H1 (cell line): Measurements from ENCODE around the gene COL16A1.

ENCODE experiments used
- CBX5 ChIP-seq: fragments of 300-800, 300-1000 bp; sonication (generic); IDR thresholded peaks from 2 replicates; pipeline ENCODE4 v1.7.1; 2016; ENCODE audit warnings: antibody characterized with exemption, low read length, low read depth
- CREB1 ChIP-seq: IDR thresholded peaks from 2 replicates; pipeline ENCODE4 v1.6.1; 2012; ENCODE audit warnings: inconsistent platforms
- EP300 ChIP-seq, 2 experiments: IDR thresholded peaks; 1 replicate in 1 of 2; 2 replicates in 1 of 2; pipeline ENCODE4 v1.6.1; 2011 to 2012; ENCODE audit warnings: low read depth in 2 of 2, low read length in 2 of 2, mild to moderate bottlenecking in 2 of 2, borderline replicate concordance in 1 of 2, inconsistent platforms in 1 of 2, moderate library complexity in 1 of 2
- GABPA ChIP-seq: IDR thresholded peaks from 2 replicates; pipeline ENCODE4 v1.6.1; 2011; ENCODE audit warnings: mild to moderate bottlenecking, low read length, moderate library complexity, borderline replicate concordance; ENCODE audit not compliant: insufficient read depth
- JUN ChIP-seq: IDR thresholded peaks from 2 replicates; pipeline ENCODE4 v1.6.1; 2011; ENCODE audit warnings: low read depth, mild to moderate bottlenecking, improper control_type of control experiment, low read length
- JUND ChIP-seq: IDR thresholded peaks from 2 replicates; pipeline ENCODE4 v1.6.1; 2011; ENCODE audit warnings: mild to moderate bottlenecking, improper control_type of control experiment, low read length
- NRF1 ChIP-seq: IDR thresholded peaks from 2 replicates; pipeline ENCODE4 v1.6.1; 2011; ENCODE audit warnings: mild to moderate bottlenecking, low read depth, low read length, improper control_type of control experiment
- POLR2A ChIP-seq, 2 experiments: IDR thresholded peaks; 1 replicate in 1 of 2; 2 replicates in 1 of 2; pipeline ENCODE4 v1.6.1; 2011; ENCODE audit warnings: low read depth in 2 of 2, low read length in 2 of 2, mild to moderate bottlenecking in 2 of 2; ENCODE audit errors: control extremely low read depth in 1 of 2
- POLR2AphosphoS5 ChIP-seq: IDR thresholded peaks from 2 replicates; pipeline ENCODE4 v1.6.1; 2011; ENCODE audit warnings: low read depth, low read length
- RAD21 ChIP-seq, 2 experiments: IDR thresholded peaks in 1 of 2; conservative IDR thresholded peaks in 1 of 2; 2 replicates each; pipeline ENCODE4 v1.6.1; 2011; ENCODE audit warnings: low read depth in 2 of 2, low read length in 2 of 2, improper control_type of control experiment in 1 of 2, inconsistent platforms in 1 of 2, mild to moderate bottlenecking in 1 of 2, moderate library complexity in 1 of 2
- SP1 ChIP-seq: IDR thresholded peaks from 2 replicates; pipeline ENCODE4 v1.6.1; 2011; ENCODE audit warnings: low read depth, low read length
- TEAD4 ChIP-seq: IDR thresholded peaks from 2 replicates; pipeline ENCODE4 v1.6.1; 2012; ENCODE audit warnings: low read depth, low read length, inconsistent platforms, mixed read lengths
- TF ChIP-seq, protein P1 (sequence below), 3 experiments: IDR thresholded peaks; 1 replicate in 2 of 3; 2 replicates in 1 of 3; pipeline versions ENCODE4 v1.5.1 to v1.6.1; 2011; ENCODE audit warnings: low read length in 3 of 3, mild to moderate bottlenecking in 3 of 3, inconsistent platforms in 2 of 3, low read depth in 1 of 3, moderate library complexity in 1 of 3; ENCODE audit not compliant: insufficient read depth in 1 of 3; ENCODE audit errors: control extremely low read depth in 1 of 3
- TF ChIP-seq, protein P2 (sequence below): IDR thresholded peaks from 2 replicates; pipeline ENCODE4 v1.6.1; 2011; ENCODE audit warnings: low read length, improper control_type of control experiment

DNA sequence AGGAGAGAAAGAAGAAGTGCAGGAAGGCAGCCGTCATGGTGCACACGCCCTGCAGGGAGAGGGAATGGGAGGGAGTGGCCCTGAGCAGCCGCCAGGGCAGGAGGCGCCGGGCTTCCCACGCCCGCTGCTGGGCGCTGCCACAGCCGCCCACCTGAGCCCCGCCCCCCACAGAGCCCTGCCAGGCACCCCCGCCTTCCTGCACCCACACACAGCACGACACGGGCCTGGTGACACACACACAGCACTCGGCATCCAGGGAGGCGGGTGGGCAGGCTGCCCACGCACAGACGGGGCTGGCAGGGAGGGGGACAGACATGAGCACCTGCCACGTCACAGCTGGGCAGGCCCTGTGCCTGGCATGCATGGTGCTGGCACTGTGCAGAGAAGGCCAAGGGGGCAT is 32.9 kb upstream of the COL16A1 start:
- TF ChIP-seq SP1: no peak
- TF ChIP-seq POLR2A (IDR thresholded peaks at IDR 0.05; ENCODE audit: control extremely low read depth in 1 of 2, low read depth in 2 of 2, low read length in 2 of 2): no peak
- TF ChIP-seq NRF1: no peak
- TF ChIP-seq GABPA: no peak
- TF ChIP-seq, protein P1, sequence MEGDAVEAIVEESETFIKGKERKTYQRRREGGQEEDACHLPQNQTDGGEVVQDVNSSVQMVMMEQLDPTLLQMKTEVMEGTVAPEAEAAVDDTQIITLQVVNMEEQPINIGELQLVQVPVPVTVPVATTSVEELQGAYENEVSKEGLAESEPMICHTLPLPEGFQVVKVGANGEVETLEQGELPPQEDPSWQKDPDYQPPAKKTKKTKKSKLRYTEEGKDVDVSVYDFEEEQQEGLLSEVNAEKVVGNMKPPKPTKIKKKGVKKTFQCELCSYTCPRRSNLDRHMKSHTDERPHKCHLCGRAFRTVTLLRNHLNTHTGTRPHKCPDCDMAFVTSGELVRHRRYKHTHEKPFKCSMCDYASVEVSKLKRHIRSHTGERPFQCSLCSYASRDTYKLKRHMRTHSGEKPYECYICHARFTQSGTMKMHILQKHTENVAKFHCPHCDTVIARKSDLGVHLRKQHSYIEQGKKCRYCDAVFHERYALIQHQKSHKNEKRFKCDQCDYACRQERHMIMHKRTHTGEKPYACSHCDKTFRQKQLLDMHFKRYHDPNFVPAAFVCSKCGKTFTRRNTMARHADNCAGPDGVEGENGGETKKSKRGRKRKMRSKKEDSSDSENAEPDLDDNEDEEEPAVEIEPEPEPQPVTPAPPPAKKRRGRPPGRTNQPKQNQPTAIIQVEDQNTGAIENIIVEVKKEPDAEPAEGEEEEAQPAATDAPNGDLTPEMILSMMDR (IDR thresholded peaks at IDR 0.05; ENCODE audit: control extremely low read depth in 1 of 3, insufficient read depth in 1 of 3, low read depth in 1 of 3, low read length in 3 of 3): no peak
- TF ChIP-seq EP300 (IDR thresholded peaks at IDR 0.05; ENCODE audit: borderline replicate concordance in 1 of 2, low read depth in 2 of 2, low read length in 2 of 2): no peak
- TF ChIP-seq TEAD4: no peak
- TF ChIP-seq JUND: no peak
- TF ChIP-seq POLR2AphosphoS5: no peak
- TF ChIP-seq CREB1: no peak
- no peak for TF ChIP-seq JUN
- TF ChIP-seq RAD21 (IDR thresholded peaks at IDR 0.05 in 1 of 2, conservative IDR thresholded peaks at IDR 0.05 in 1 of 2; ENCODE audit: low read depth in 2 of 2, low read length in 2 of 2): no peak
- TF ChIP-seq, protein P2, sequence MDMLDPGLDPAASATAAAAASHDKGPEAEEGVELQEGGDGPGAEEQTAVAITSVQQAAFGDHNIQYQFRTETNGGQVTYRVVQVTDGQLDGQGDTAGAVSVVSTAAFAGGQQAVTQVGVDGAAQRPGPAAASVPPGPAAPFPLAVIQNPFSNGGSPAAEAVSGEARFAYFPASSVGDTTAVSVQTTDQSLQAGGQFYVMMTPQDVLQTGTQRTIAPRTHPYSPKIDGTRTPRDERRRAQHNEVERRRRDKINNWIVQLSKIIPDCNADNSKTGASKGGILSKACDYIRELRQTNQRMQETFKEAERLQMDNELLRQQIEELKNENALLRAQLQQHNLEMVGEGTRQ: no peak
- no peak for TF ChIP-seq CBX5
